Measurements from ENCODE around the gene FBXO42. TPM values are rescaled to one million over a fixed set of nuclear protein-coding genes. Genes with fewer than 3 reads are reported as not detected.
"Not testable (repeated sequence)": the region's sequence is repeated elsewhere in the genome, so short reads cannot be mapped to it uniquely, and the experiment has no call there.

FBXO42 gene
- total RNA-seq, 4 donors from 2014 or later: 40.1 to 68.3 (median 58.1) TPM

DNA sequence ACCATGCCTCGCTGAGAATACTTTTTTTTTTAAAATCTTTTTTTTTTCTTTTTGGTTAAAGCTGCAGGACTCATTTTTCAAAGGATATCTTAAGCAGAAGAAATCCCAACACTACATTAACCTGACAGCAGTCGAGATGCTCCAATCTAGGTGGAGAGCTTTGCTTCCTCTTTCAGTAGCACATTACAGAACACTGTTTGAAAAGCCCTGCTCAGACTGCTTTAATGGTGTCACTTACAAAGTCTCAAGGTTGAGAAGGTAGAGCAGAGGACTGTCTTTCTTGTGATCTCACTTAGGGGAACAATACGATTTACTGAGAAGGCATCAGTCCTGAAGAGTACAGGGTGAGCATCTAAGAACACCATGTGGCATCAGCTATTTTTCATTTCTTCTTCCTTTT lies 94.3 kb downstream of the FBXO42 start:
- no peak overlapping the region for H3K4me3 ChIP-seq (ENCODE audit: low read depth, poor library complexity, severe bottlenecking)
- 88 to 92% methylated on average over 3 of the region's 3 CpGs for WGBS, 2 donors
- intact Hi-C loops (cut with DNase I; ENCODE audit: low total_unique reads): no loop called here
- DNase-seq (ENCODE audit: low spot score in 2 of 2): no peak
- TF ChIP-seq POLR2A (IDR thresholded peaks at IDR 0.05): no peak
- TF ChIP-seq, protein P1, sequence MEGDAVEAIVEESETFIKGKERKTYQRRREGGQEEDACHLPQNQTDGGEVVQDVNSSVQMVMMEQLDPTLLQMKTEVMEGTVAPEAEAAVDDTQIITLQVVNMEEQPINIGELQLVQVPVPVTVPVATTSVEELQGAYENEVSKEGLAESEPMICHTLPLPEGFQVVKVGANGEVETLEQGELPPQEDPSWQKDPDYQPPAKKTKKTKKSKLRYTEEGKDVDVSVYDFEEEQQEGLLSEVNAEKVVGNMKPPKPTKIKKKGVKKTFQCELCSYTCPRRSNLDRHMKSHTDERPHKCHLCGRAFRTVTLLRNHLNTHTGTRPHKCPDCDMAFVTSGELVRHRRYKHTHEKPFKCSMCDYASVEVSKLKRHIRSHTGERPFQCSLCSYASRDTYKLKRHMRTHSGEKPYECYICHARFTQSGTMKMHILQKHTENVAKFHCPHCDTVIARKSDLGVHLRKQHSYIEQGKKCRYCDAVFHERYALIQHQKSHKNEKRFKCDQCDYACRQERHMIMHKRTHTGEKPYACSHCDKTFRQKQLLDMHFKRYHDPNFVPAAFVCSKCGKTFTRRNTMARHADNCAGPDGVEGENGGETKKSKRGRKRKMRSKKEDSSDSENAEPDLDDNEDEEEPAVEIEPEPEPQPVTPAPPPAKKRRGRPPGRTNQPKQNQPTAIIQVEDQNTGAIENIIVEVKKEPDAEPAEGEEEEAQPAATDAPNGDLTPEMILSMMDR (IDR thresholded peaks at IDR 0.05): no peak

DNA sequence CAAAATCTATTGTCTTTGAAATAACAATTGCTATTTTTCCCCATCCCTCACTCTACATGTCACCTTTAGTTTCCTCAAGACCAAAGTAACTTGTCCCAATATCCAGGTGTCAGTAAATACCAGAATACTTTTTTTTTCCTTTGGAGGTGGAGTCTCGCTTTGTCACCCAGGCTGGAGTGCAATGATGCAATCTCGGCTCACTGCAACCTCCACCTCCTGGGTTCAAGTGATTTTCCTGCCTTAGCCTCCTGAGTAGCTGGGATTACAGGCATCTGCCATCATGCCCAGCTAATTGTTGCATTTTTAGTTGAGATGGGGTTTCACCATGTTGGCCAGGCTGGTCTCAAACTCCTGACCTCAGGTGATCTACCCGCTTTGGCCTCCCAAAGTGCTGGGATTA lies 94.7 kb downstream of the FBXO42 start:
- WGBS, 2 donors: 96 to 98% methylated on average over 3 of the region's 3 CpGs
- H3K4me3 ChIP-seq (ENCODE audit: low read depth, poor library complexity, severe bottlenecking); DNase-seq (ENCODE audit: low spot score in 2 of 2); intact Hi-C loops (cut with DNase I; ENCODE audit: low total_unique reads): not testable (repeated sequence)

DNA sequence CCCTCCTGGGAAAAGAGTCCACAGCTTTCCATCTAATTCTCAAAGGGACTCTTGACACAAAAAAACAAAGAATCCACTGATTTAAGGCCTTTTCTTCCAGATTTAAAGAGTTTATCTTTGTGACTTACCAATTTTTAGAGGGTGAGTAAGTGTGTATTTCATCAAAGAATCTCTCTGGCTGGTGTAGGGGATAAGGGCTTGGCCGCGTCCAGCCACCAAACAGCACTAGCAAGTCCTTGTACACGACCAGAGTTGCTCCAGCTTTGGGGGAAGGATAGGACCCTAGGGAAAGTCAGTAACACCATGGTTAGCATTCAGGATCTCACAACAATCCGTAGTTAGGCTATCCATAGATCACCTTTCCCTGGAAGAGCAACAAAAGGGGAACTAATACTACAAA lies 95.8 kb downstream of the FBXO42 start:
- TF ChIP-seq, protein P1 (IDR thresholded peaks at IDR 0.05): no peak
- no peak for TF ChIP-seq POLR2A (IDR thresholded peaks at IDR 0.05)
- DNase-seq (ENCODE audit: low spot score in 2 of 2): no peak
- WGBS, 2 donors: 82 to 86% methylated on average over 4 of the region's 4 CpGs
- intact Hi-C loops (cut with DNase I; ENCODE audit: low total_unique reads): no loop called here
- no peak overlapping the region for H3K4me3 ChIP-seq (ENCODE audit: low read depth, poor library complexity, severe bottlenecking)

DNA sequence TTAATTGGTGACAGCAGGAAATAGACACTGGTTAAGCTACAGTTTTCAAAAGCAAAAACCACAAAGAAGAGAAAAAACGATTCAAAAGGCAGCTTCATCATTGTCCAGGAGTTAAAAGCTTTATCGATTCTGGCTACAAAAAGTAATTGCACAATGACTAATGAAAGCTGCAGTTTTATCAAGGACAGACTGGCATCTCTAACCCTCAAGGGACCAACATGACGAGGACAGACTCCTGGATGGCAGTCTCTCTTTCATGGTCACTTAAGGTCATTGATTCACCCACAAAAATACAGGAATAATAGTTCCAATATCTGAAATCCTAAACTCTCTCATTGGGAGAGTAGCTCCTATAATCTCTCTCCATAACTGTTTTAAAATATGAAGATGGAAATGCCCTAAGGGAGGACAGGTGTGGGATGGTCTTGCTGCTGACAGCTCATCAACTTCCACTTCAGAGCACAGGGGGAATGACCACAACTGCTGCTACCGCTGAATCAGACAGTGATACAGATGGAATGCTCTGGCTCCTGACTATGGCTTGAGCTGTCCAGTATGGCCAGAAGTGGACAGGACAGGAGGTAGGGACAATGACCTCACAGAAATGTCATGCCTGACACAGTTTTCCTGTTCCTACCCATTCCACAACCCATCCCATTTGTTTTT lies 97.9 kb downstream of the FBXO42 start:
- intact Hi-C loops (cut with DNase I; ENCODE audit: low total_unique reads): no loop called here
- DNase-seq (ENCODE audit: low spot score in 2 of 2): no peak
- 58 to 61% methylated on average over 4 of the region's 4 CpGs for WGBS, 2 donors
- no peak overlapping the region for H3K4me3 ChIP-seq (ENCODE audit: low read depth, poor library complexity, severe bottlenecking)
- TF ChIP-seq POLR2A (IDR thresholded peaks at IDR 0.05): no peak
- TF ChIP-seq, protein P1 (IDR thresholded peaks at IDR 0.05): no peak

DNA sequence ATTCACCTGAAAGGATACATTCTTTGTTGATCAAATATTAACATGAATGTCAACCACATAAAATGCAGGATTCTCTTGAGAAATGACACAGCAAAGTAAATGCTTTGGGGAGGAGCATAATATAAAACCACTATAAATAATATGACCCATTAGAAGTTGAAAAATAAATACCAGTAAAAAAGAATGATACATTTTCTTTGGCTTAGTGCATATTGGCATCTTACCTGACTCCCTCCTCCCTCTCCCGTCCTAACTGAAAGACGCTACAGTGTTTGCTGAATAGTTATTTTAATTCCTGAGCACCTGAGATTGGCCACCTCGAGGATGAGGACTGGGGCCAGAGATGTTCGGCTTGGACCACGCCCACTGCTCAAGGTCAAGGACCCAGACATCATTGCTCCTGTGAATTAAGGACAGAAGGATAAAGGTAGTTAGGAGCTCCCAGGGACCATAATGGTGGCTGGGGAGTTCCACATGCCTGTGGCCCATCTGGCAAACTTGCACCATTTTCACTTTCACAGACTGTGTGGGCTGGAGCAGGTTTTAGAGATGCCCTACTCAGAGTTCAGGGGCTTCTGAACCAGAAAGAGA lies 98.9 kb downstream of the FBXO42 start:
- peak in 1 of 2 donors; percentile 53 for DNase-seq (ENCODE audit: low spot score in 2 of 2)
- no peak overlapping the region for H3K4me3 ChIP-seq (ENCODE audit: low read depth, poor library complexity, severe bottlenecking)
- intact Hi-C loops (cut with DNase I; ENCODE audit: low total_unique reads): no loop called here
- 75 to 76% methylated on average over 5 of the region's 5 CpGs for WGBS, 2 donors
- TF ChIP-seq, protein P1 (IDR thresholded peaks at IDR 0.05): no peak
- TF ChIP-seq POLR2A (IDR thresholded peaks at IDR 0.05): no peak

DNA sequence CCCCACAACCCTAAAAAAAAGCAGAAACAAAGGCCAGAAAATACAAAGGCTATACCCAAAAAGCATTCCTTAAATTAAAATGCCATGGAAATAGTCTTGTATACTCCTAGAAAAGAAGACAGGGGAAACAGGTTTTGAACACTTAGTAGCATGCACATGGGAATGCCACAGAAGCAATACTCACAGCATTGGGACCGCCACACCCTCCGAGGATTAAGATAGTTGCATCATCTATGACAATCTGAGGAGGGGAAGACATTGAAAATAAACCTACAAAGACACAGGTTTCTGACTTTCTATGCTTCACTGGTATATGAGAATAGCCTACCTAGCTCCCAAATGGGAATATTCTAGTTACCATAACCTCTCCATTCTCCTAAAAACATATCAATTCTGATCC lies 99.4 kb downstream of the FBXO42 start:
- 62 to 81% methylated on average over 2 of the region's 2 CpGs for WGBS, 2 donors
- H3K4me3 ChIP-seq (ENCODE audit: low read depth, poor library complexity, severe bottlenecking): no peak overlapping the region
- TF ChIP-seq, protein P1 (IDR thresholded peaks at IDR 0.05): no peak
- no peak for TF ChIP-seq POLR2A (IDR thresholded peaks at IDR 0.05)
- intact Hi-C loops (cut with DNase I; ENCODE audit: low total_unique reads): no loop called here
- peak in 1 of 2 donors; percentile 65 for DNase-seq (ENCODE audit: low spot score in 2 of 2)
